K562 (cell line): Measurements from ENCODE around the gene COL8A2. TPM values are rescaled to one million over a fixed set of nuclear protein-coding genes. Genes with fewer than 3 reads are reported as not detected.

Experiments used
- DDX20 ChIP-seq: fragments of 450-650 bp; IDR thresholded peaks from 2 replicates; pipeline ENCODE4 v1.6.1; 2016; ENCODE audit warnings: missing genetic modification characterization, low read depth, mild to moderate bottlenecking, missing compliant biosample characterization, moderate library complexity
- DPF2 ChIP-seq: fragments of 450-650 bp; IDR thresholded peaks from 2 replicates; pipeline ENCODE4 v1.6.1; 2016
- ELK3 ChIP-seq: fragments of 450-650 bp; formaldehyde crosslinking; IDR thresholded peaks from 2 replicates; pipeline ENCODE4 v1.4.0; 2020; ENCODE audit warnings: mild to moderate bottlenecking
- FOXK1 ChIP-seq: sonication (generic); formaldehyde crosslinking; IDR thresholded peaks from 2 replicates; pipeline ENCODE4 v1.8.0; 2022; ENCODE audit warnings: missing genetic modification reagents, mild to moderate bottlenecking, borderline replicate concordance
- HNRNPLL ChIP-seq: fragments of 200-400 bp; formaldehyde crosslinking; IDR thresholded peaks from 2 replicates; pipeline ENCODE4 v1.6.1; 2017; ENCODE audit warnings: low read length, low read depth, mild to moderate bottlenecking; ENCODE audit not compliant: poor library complexity, severe bottlenecking
- HOMEZ ChIP-seq: fragments of 250-450 bp; sonication (Bioruptor Pico); IDR thresholded peaks from 2 replicates; pipeline ENCODE4 v1.4.0; 2020; ENCODE audit warnings: mild to moderate bottlenecking, moderate library complexity
- KDM1A ChIP-seq, 2 experiments: fragments of 450-650 bp; IDR thresholded peaks; 2 replicates each; pipeline ENCODE4 v1.6.1; 2016; ENCODE audit warnings: mild to moderate bottlenecking in 2 of 2
- KLF6 ChIP-seq: fragments of 250-450 bp; sonication (Bioruptor Pico); IDR thresholded peaks from 2 replicates; pipeline ENCODE4 v1.4.0; 2020; ENCODE audit warnings: mild to moderate bottlenecking, moderate library complexity, borderline replicate concordance
- NBN ChIP-seq: fragments of 450-650 bp; IDR thresholded peaks from 2 replicates; pipeline ENCODE4 v1.6.1; 2016; ENCODE audit warnings: low read depth, mild to moderate bottlenecking
- NR2C2 ChIP-seq, 2 experiments: fragments of 200-800 bp in 1 of 2; sonication (Bioruptor generic) in 1 of 2; sonication (generic) in 1 of 2; formaldehyde crosslinking in 1 of 2; IDR thresholded peaks; 2 replicates each; pipeline versions ENCODE4 v1.6.1 to v1.8.0; 2016 to 2022; ENCODE audit warnings: mild to moderate bottlenecking in 1 of 2, missing compliant biosample characterization in 1 of 2, missing genetic modification characterization in 1 of 2, missing genetic modification reagents in 1 of 2
- RFX1 ChIP-seq: fragments of 450-650 bp; IDR thresholded peaks from 2 replicates; pipeline ENCODE4 v1.6.1; 2016; ENCODE audit warnings: mild to moderate bottlenecking, moderate library complexity
- SAP30 ChIP-seq: fragments of 200-600 bp; sonication (generic); IDR thresholded peaks from 2 replicates; pipeline ENCODE4 v1.6.1; 2012; ENCODE audit warnings: borderline replicate concordance, low read depth, mild to moderate bottlenecking, moderate library complexity, low read length, control low read depth, inconsistent platforms; ENCODE audit not compliant: insufficient read depth, poor library complexity, severe bottlenecking
- TCF3 ChIP-seq: sonication (generic); formaldehyde crosslinking; IDR thresholded peaks from 2 replicates; pipeline ENCODE4 v1.4.0; 2020; ENCODE audit warnings: mild to moderate bottlenecking, missing genetic modification reagents
- ZC3H11A ChIP-seq: IDR thresholded peaks from 2 replicates; pipeline ENCODE4 v1.6.1; 2012; ENCODE audit warnings: low read depth, low read length, improper control_type of control experiment
- ZC3H4 ChIP-seq: sonication (generic); formaldehyde crosslinking; IDR thresholded peaks from 2 replicates; pipeline ENCODE4 v1.9.0; 2021; ENCODE audit warnings: missing genetic modification reagents, borderline replicate concordance
- ZNF318 ChIP-seq, 2 experiments: fragments of 450-650 bp; IDR thresholded peaks; 2 replicates each; pipeline ENCODE4 v1.6.1; 2016; ENCODE audit warnings: mild to moderate bottlenecking in 2 of 2, borderline replicate concordance in 1 of 2, low read depth in 1 of 2, moderate library complexity in 1 of 2
- polyA plus RNA-seq, 8 experiments: library from polyadenylated mRNA; depleted of rRNA in 4 of 8; stranded (reverse) in 5 of 8; unstranded in 3 of 8; fragments of >200 nt; fragmentation: Nextera tagmentation in 2 of 8; fragmentation: Illumina TruSeq in 1 of 8; extraction: Ambion mirVana in 2 of 8; extraction: Trizol in 1 of 8; gene quantifications; 2 replicates each; pipeline versions ENCODE4 v1.2.1 to v1.2.3, GENCODE V29; 2011 to 2014; ENCODE audit warnings: inconsistent platforms in 1 of 8, missing spikeins in 1 of 8
- total RNA-seq, 7 experiments: library from RNA; depleted of rRNA in 6 of 7; stranded (reverse); fragments of >200 nt in 6 of 7; fragmentation: Illumina TruSeq in 2 of 7; extraction: Trizol in 2 of 7; gene quantifications; 2 replicates each; pipeline versions ENCODE4 v1.2.1 to v1.2.3, GENCODE V29; 2011 to 2021; ENCODE audit warnings: low replicate concordance in 1 of 7

Gene COL8A2
- total and polyA plus RNA-seq, 9 of the 15 experiments (the other 6 are each of a cell fraction or from before 2014, with no cell fraction given), result 0.03 to 0.14 (median 0.04) TPM; not detected in 5

- peak in 1 of 2 experiments; percentile 70; a peak in 2 of 4 replicates for TF ChIP-seq KDM1A (IDR thresholded peaks at IDR 0.05)
- TF ChIP-seq HOMEZ (CRISPR knock-in tag), result no peak
- no peak for TF ChIP-seq NBN
- no peak for TF ChIP-seq TCF3
- 0 out of 2 replicates have a peak, but pooled peaks have one; percentile 2 for TF ChIP-seq NR2C2 (CRISPR knock-in tag; IDR thresholded peaks at IDR 0.05)
- no peak for TF ChIP-seq NR2C2 (tag; IDR thresholded peaks at IDR 0.05)
- TF ChIP-seq SAP30, result peak; percentile 39
- no peak for TF ChIP-seq ELK3 (CRISPR knock-in tag)
- TF ChIP-seq ZNF318 (IDR thresholded peaks at IDR 0.05; ENCODE audit: borderline replicate concordance in 1 of 2, low read depth in 1 of 2), result no peak
- TF ChIP-seq KLF6 (CRISPR knock-in tag), result no peak
- no peak for TF ChIP-seq ZC3H11A
- peak; percentile 9; the same call in 1 of the 2 replicates for TF ChIP-seq DPF2
- TF ChIP-seq FOXK1 (CRISPR knock-in tag), result no peak
- TF ChIP-seq HNRNPLL, result peak; percentile 12
- no peak for TF ChIP-seq ZC3H4
- TF ChIP-seq DDX20 (tag), result no peak
- TF ChIP-seq RFX1, result no peak
These were observed 32.3 kb upstream of the COL8A2 start (continued) for GRCh38 chr1:36157115-36157903.
